Measurements from ENCODE around the gene DNAL4.
"Not testable (repeated sequence)": the region's sequence is repeated elsewhere in the genome, so short reads cannot be mapped to it uniquely, and the experiment has no call there.

The DNAL4 gene

DNA sequence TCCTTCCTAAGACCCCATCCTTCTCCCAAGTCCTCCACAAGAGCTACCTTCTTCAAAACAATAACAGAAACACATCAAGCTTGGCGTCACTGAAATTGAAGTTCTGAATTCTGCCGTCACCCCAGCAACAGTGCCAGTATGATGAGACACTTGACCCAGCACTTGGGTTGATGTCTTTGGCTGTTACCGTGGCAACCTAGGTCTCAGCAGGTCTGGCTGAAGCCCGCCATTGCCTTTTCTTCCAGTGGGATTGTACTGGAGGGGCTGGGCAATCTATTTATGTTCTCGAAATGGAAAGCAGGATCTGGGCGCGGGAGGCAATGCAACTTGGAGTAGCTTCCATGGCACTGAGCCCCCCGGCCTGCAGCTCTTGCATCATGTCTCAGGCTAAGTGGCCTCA, 26.1 kb upstream of the DNAL4 start:
- DNase-seq (ENCODE audit: low read depth) = no peak
- TF ChIP-seq, protein P1, sequence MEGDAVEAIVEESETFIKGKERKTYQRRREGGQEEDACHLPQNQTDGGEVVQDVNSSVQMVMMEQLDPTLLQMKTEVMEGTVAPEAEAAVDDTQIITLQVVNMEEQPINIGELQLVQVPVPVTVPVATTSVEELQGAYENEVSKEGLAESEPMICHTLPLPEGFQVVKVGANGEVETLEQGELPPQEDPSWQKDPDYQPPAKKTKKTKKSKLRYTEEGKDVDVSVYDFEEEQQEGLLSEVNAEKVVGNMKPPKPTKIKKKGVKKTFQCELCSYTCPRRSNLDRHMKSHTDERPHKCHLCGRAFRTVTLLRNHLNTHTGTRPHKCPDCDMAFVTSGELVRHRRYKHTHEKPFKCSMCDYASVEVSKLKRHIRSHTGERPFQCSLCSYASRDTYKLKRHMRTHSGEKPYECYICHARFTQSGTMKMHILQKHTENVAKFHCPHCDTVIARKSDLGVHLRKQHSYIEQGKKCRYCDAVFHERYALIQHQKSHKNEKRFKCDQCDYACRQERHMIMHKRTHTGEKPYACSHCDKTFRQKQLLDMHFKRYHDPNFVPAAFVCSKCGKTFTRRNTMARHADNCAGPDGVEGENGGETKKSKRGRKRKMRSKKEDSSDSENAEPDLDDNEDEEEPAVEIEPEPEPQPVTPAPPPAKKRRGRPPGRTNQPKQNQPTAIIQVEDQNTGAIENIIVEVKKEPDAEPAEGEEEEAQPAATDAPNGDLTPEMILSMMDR (IDR thresholded peaks at IDR 0.05; ENCODE audit: control insufficient read depth, extremely low read depth, insufficient read depth) = no peak
- H3K4me3 ChIP-seq (ENCODE audit: low read depth, low read length) = no peak overlapping the region

- TF ChIP-seq, protein P1 (IDR thresholded peaks at IDR 0.05; ENCODE audit: control insufficient read depth, extremely low read depth, insufficient read depth) = no peak
- no peak overlapping the region for H3K4me3 ChIP-seq (ENCODE audit: low read depth, low read length)
- DNase-seq (ENCODE audit: low read depth) = no peak
Observed at GRCh38 chr22:38819387-38819940, 25.5 kb upstream of the DNAL4 start.

- H3K4me3 ChIP-seq (ENCODE audit: low read depth, low read length) = no peak overlapping the region
- DNase-seq (ENCODE audit: low read depth) = no peak
- TF ChIP-seq, protein P1 (IDR thresholded peaks at IDR 0.05; ENCODE audit: control insufficient read depth, extremely low read depth, insufficient read depth) = no peak
Observed at GRCh38 chr22:38817196-38817595, 23.3 kb upstream of the DNAL4 start.

DNA sequence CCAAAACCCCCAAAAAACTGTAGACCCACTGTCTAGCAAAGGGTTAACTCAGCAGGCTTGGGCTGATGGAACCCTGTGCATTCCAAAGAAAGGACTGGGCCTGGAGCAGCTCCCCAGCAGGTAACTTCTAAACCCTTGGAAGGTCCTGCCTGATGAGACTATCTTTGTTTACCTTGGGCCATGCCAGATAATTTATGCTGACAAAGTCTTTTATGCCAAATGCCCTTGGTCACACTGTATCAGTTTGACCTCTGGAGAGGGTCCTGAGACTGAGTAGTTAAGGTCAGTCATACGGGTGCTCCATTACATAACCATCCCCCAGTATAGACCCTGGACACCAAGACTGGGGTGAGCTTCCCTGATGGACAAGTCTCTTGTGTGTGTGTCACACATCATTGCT, 21.9 kb upstream of the DNAL4 start:
- DNase-seq (ENCODE audit: low read depth) = no peak
- H3K4me3 ChIP-seq (ENCODE audit: low read depth, low read length) = no peak overlapping the region
- TF ChIP-seq, protein P1 (IDR thresholded peaks at IDR 0.05; ENCODE audit: control insufficient read depth, extremely low read depth, insufficient read depth) = no peak

- H3K4me3 ChIP-seq (ENCODE audit: low read depth, low read length) = no peak overlapping the region
- DNase-seq (ENCODE audit: low read depth) = no peak
- TF ChIP-seq, protein P1 (IDR thresholded peaks at IDR 0.05; ENCODE audit: control insufficient read depth, extremely low read depth, insufficient read depth) = no peak
Observed at GRCh38 chr22:38811241-38811640, 17.3 kb upstream of the DNAL4 start.

- not testable (repeated sequence) for H3K4me3 ChIP-seq (ENCODE audit: low read depth, low read length); DNase-seq (ENCODE audit: low read depth)
Observed at GRCh38 chr22:38805041-38805593, 11.2 kb upstream of the DNAL4 start.

GRCh38 chr22:38802671-38803121, 8.8 kb upstream of the DNAL4 start:
- no peak for DNase-seq (ENCODE audit: low read depth)
- no peak overlapping the region for H3K4me3 ChIP-seq (ENCODE audit: low read depth, low read length)
- TF ChIP-seq, protein P1 (IDR thresholded peaks at IDR 0.05; ENCODE audit: control insufficient read depth, extremely low read depth, insufficient read depth) = no peak
